Esophagus muscularis mucosa (tissue), 3 donors: ENCODE results near the gene NBAS.

Experiments used
- POLR2AphosphoS5 ChIP-seq, 2 donors: sonication (generic); formaldehyde crosslinking; IDR thresholded peaks; one replicate each; pipeline ENCODE4 v1.6.1; 2017; ENCODE audit warnings: antibody characterized with exemption in 2 of 2
- TF ChIP-seq, protein P1 (sequence below), 3 experiments: fragments of 200-600 bp in 2 of 3; fragments of 450-650 bp in 1 of 3; sonication (generic) in 2 of 3; IDR thresholded peaks; one replicate each; pipeline ENCODE4 v1.5.1; 2017 to 2019; ENCODE audit warnings: antibody characterized with exemption in 3 of 3, mild to moderate bottlenecking in 2 of 3, moderate library complexity in 1 of 3

DNA sequence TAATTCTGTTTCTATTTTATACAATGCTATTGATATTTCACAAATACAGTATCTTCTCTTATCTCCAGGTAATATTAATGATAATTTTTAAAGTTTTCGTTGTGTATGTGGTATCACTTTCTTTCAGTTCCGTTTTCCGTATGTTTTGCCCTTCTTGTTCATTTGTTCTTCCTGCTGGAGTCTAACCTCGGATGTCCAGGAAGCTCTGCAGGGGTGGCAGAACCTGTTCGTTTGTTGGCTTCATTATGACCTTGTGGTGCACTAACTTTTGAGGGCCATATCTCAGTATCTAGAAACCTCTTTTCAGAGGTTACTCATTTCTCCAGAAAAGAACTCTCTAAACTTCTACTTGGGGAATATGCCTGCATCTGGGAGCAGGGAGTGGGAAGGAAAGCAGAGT is 134.5 kb downstream of the NBAS start:
- TF ChIP-seq, protein P1, sequence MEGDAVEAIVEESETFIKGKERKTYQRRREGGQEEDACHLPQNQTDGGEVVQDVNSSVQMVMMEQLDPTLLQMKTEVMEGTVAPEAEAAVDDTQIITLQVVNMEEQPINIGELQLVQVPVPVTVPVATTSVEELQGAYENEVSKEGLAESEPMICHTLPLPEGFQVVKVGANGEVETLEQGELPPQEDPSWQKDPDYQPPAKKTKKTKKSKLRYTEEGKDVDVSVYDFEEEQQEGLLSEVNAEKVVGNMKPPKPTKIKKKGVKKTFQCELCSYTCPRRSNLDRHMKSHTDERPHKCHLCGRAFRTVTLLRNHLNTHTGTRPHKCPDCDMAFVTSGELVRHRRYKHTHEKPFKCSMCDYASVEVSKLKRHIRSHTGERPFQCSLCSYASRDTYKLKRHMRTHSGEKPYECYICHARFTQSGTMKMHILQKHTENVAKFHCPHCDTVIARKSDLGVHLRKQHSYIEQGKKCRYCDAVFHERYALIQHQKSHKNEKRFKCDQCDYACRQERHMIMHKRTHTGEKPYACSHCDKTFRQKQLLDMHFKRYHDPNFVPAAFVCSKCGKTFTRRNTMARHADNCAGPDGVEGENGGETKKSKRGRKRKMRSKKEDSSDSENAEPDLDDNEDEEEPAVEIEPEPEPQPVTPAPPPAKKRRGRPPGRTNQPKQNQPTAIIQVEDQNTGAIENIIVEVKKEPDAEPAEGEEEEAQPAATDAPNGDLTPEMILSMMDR (IDR thresholded peaks at IDR 0.05): no peak
- TF ChIP-seq POLR2AphosphoS5 (IDR thresholded peaks at IDR 0.05): no peak
